ENCODE data around the gene LCNL1. TPM values are rescaled to one million over a fixed set of nuclear protein-coding genes. Genes with fewer than 3 reads are reported as not detected.

Gene LCNL1
- total RNA-seq, 1 experiment from 2014 or later, result 0.41 TPM

GRCh38 chr9:137012694-137013570 is 30.1 kb downstream of the LCNL1 start:
- POLR2A ChIA-PET (ENCODE audit: unreplicated experiment), result interaction anchor here (0.6 kb wide), 2 partner anchors 122 to 372 kb away, joined by 3 to 4 read pairs; no protein-coding TSS in a partner anchor
- DNase-seq, result no peak
- no peaks in the 10 kb centered on the region for H3K27me3 ChIP-seq (ENCODE audit: insufficient read depth, low read depth)
- H3K4me3 ChIP-seq, result no peak overlapping the region
- H3K4me2 ChIP-seq, result no peak overlapping the region
- no peaks in the 10 kb centered on the region for H3K4me1 ChIP-seq (replicated peaks; ENCODE audit: insufficient read depth)
- CTCF ChIA-PET, result no interaction called here
- no peak overlapping the region for H2AFZ ChIP-seq
- H3K79me2 ChIP-seq (ENCODE audit: low read depth), result no peaks in the 10 kb centered on the region
- H3K27ac ChIP-seq, result no peak overlapping the region
- H3K36me3 ChIP-seq (ENCODE audit: low read depth), result no peaks in the 10 kb centered on the region
- H3K9me3 ChIP-seq (ENCODE audit: insufficient read depth, low read depth), result no peaks in the 10 kb centered on the region
- H4K20me1 ChIP-seq (ENCODE audit: insufficient read depth), result no peaks in the 10 kb centered on the region
- intact Hi-C loops (cut with micrococcal nuclease; ENCODE audit: unreplicated experiment), result no loop called here
- TF ChIP-seq CTCF (conservative IDR thresholded peaks at IDR 0.05) (no peak), EZH2 (IDR thresholded peaks at IDR 0.05; ENCODE audit: low read depth) (no peak)
- H3F3A ChIP-seq (ENCODE audit: insufficient read depth, low read depth), result no peaks in the 10 kb centered on the region
- no peaks in the 10 kb centered on the region for H3K9me2 ChIP-seq (ENCODE audit: insufficient read depth)
- no TSS peak for BruUV-seq (replicated peaks)

GRCh38 chr9:137013571-137013940 is 30.8 kb downstream of the LCNL1 start:
- no peak overlapping the region for H3K4me3 ChIP-seq
- POLR2A ChIA-PET (ENCODE audit: unreplicated experiment), result interaction anchor here (0.6 kb wide), 1 partner anchor 122 kb away, joined by 4 read pairs; no protein-coding TSS in a partner anchor
- no peaks in the 10 kb centered on the region for H4K20me1 ChIP-seq (ENCODE audit: insufficient read depth)
- no peaks in the 10 kb centered on the region for H3K4me1 ChIP-seq (replicated peaks; ENCODE audit: insufficient read depth)
- no peaks in the 10 kb centered on the region for H3K36me3 ChIP-seq (ENCODE audit: low read depth)
- no peaks in the 10 kb centered on the region for H3K9me2 ChIP-seq (ENCODE audit: insufficient read depth)
- no peak overlapping the region for H3K27ac ChIP-seq
- H3F3A ChIP-seq (ENCODE audit: insufficient read depth, low read depth), result no peaks in the 10 kb centered on the region
- no peak overlapping the region for H2AFZ ChIP-seq
- no peaks in the 10 kb centered on the region for H3K27me3 ChIP-seq (ENCODE audit: insufficient read depth, low read depth)
- DNase-seq, result no peak
- no peaks in the 10 kb centered on the region for H3K9me3 ChIP-seq (ENCODE audit: insufficient read depth, low read depth)
- CTCF ChIA-PET, result no interaction called here
- H3K79me2 ChIP-seq (ENCODE audit: low read depth), result no peaks in the 10 kb centered on the region
- TF ChIP-seq EZH2 (IDR thresholded peaks at IDR 0.05; ENCODE audit: low read depth) (no peak), CTCF (conservative IDR thresholded peaks at IDR 0.05) (no peak)
- no peak overlapping the region for H3K4me2 ChIP-seq
- intact Hi-C loops (cut with micrococcal nuclease; ENCODE audit: unreplicated experiment), result no loop called here
- no TSS peak for BruUV-seq (replicated peaks)

- Histone ChIP-seq H3K9me3 (ENCODE audit: insufficient read depth, low read depth) (no peaks in the 10 kb centered on the region), H3K4me2 (no peak overlapping the region), H3F3A (ENCODE audit: insufficient read depth, low read depth) (no peaks in the 10 kb centered on the region), H3K27ac (no peak overlapping the region), H3K4me3 (no peak overlapping the region), H3K27me3 (ENCODE audit: insufficient read depth, low read depth) (no peaks in the 10 kb centered on the region), H4K20me1 (ENCODE audit: insufficient read depth) (no peaks in the 10 kb centered on the region), H3K9me2 (ENCODE audit: insufficient read depth) (no peaks in the 10 kb centered on the region), H3K36me3 (ENCODE audit: low read depth) (no peaks in the 10 kb centered on the region), H3K4me1 (replicated peaks; ENCODE audit: insufficient read depth) (no peaks in the 10 kb centered on the region), H3K79me2 (ENCODE audit: low read depth) (no peaks in the 10 kb centered on the region), H2AFZ (no peak overlapping the region)
- DNase-seq, result no peak
- TF ChIP-seq CTCF (conservative IDR thresholded peaks at IDR 0.05) (no peak), EZH2 (IDR thresholded peaks at IDR 0.05; ENCODE audit: low read depth) (no peak)
- intact Hi-C loops (cut with micrococcal nuclease; ENCODE audit: unreplicated experiment), result no loop called here
- ChIA-PET POLR2A (ENCODE audit: unreplicated experiment) (no interaction called here), CTCF (interaction anchor here (0.7 kb wide), 1 partner anchor 167 kb away, joined by 4 read pairs; no protein-coding TSS in a partner anchor)
- BruUV-seq (replicated peaks), result no TSS peak
Observed at GRCh38 chr9:137014166-137014565, 31.4 kb downstream of the LCNL1 start.
